Panc1 (cell line): ENCODE measurements around the gene CFAP57. TPM values are rescaled to one million over a fixed set of nuclear protein-coding genes. Genes with fewer than 3 reads are reported as not detected.

Experiments used
- ATAC-seq: fragments of 200-7000 bp; cut with Tn5 transposase; 2 replicates; pipeline ENCODE4 v1.9.1; 2020; ENCODE audit warnings: mild to moderate bottlenecking, moderate library complexity
- BruUV-seq: library from RNA; stranded (reverse); fragments of 400-500 nt; replicated peaks from 2 replicates; lab custom pipeline; 2021; lab: Mats Ljungman, UMichigan
- CTCF ChIA-PET: fragments of 300-600 bp; sonication (Branson Sonifier 250); formaldehyde crosslinking; loops from one replicate; lab custom pipeline; 2022; ENCODE audit warnings: antibody characterized with exemption; lab: Charles Lee
- POLR2A ChIA-PET: fragments of 300-600 bp; sonication (Branson Sonifier 250); formaldehyde crosslinking; loops from one replicate; lab custom pipeline; 2022; ENCODE audit warnings: antibody characterized with exemption; lab: Charles Lee
- DNase-seq: peaks from one replicate; pipeline ENCODE4 v3.0.0-alpha.2; 2010; ENCODE audit warnings: low read depth, low spot score
- H3K27ac ChIP-seq: 2 replicates; pipeline ENCODE4 v1.5.1; 2011; ENCODE audit warnings: mild to moderate bottlenecking, low read length, inconsistent platforms
- H3K27me3 ChIP-seq: fragments of 200-500 bp; sonication (Bioruptor generic); 2 replicates; pipeline ENCODE4 v1.6.0; 2014; ENCODE audit warnings: low read length, inconsistent platforms; ENCODE audit not compliant: control insufficient read depth, insufficient read depth
- H3K36me3 ChIP-seq: fragments of 200-500 bp; sonication (Bioruptor generic); 2 replicates; pipeline ENCODE4 v1.5.1; 2014; ENCODE audit warnings: inconsistent platforms, mild to moderate bottlenecking, low read length, moderate library complexity; ENCODE audit not compliant: control insufficient read depth, insufficient read depth
- H3K4me1 ChIP-seq: 2 replicates; pipeline ENCODE4 v1.5.1; 2011; ENCODE audit warnings: inconsistent platforms, mild to moderate bottlenecking, low read length, moderate library complexity; ENCODE audit not compliant: control insufficient read depth, insufficient read depth
- H3K4me3 ChIP-seq, 2 experiments: 2 replicates each; pipeline ENCODE4 v1.5.1; 2011 to 2012; ENCODE audit warnings: low read depth in 2 of 2, low read length in 2 of 2, mild to moderate bottlenecking in 2 of 2, inconsistent platforms in 1 of 2, moderate library complexity in 1 of 2
- H3K9me3 ChIP-seq: fragments of 200-500 bp; sonication (Bioruptor generic); 2 replicates; pipeline ENCODE4 v1.5.1; 2014; ENCODE audit warnings: low read depth, mild to moderate bottlenecking, inconsistent platforms, low read length, moderate library complexity; ENCODE audit not compliant: control insufficient read depth, insufficient read depth
- CTCF ChIP-seq: fragments of 450-650 bp; IDR thresholded peaks from 2 replicates; pipeline ENCODE4 v1.5.1; 2017; ENCODE audit warnings: mild to moderate bottlenecking
- POLR2AphosphoS5 ChIP-seq: IDR thresholded peaks from 2 replicates; pipeline ENCODE4 v1.6.1; 2012; ENCODE audit warnings: mild to moderate bottlenecking, low read depth, low read length, moderate library complexity
- REST ChIP-seq, 2 experiments: IDR thresholded peaks; 2 replicates each; pipeline ENCODE4 v1.6.1; 2011 to 2012; ENCODE audit warnings: low read depth in 2 of 2, control low read depth in 1 of 2, low read length in 1 of 2, mild to moderate bottlenecking in 1 of 2, moderate library complexity in 1 of 2; ENCODE audit not compliant: insufficient read depth in 1 of 2
- SIN3A ChIP-seq: IDR thresholded peaks from 2 replicates; pipeline ENCODE4 v1.6.1; 2012; ENCODE audit warnings: low read depth, mild to moderate bottlenecking, low read length, moderate library complexity, borderline replicate concordance; ENCODE audit not compliant: insufficient read depth
- TCF7L2 ChIP-seq: IDR thresholded peaks from 2 replicates; pipeline ENCODE4 v1.6.1; 2011; ENCODE audit warnings: mild to moderate bottlenecking, low read depth, low read length, inconsistent platforms
- in situ Hi-C: cut with HindIII; loops from 2 replicates; pipeline ENCODE4 v1.10.0; 2016; ENCODE audit warnings: low sequenced_read_pairs, low pct_unique_long_range_greater_than_20kb
- intact Hi-C: fragments of 100-400 bp; cut with micrococcal nuclease; formaldehyde crosslinking; loops from one replicate; pipeline ENCODE4 v1.10.0; 2022; ENCODE audit not compliant: unreplicated experiment
- total RNA-seq: library from RNA; stranded (reverse); gene quantifications from one replicate; pipeline ENCODE4 v1.2.1, GENCODE V29; 2021; ENCODE audit not compliant: unreplicated experiment

Gene CFAP57
- total RNA-seq, 1 experiment from 2014 or later: 0.69 TPM

GRCh38 chr1:43238991-43239469, 66.9 kb downstream of the CFAP57 start:
- no peak for DNase-seq
- CTCF ChIA-PET: interaction anchor here (0.5 kb wide), 1 partner anchor 961 kb away, joined by 4 read pairs; no protein-coding TSS in a partner anchor
- Histone ChIP-seq H3K27me3 (no peaks in the 10 kb centered on the region), H3K4me3 (no peak overlapping the region), H3K4me1 (no peaks in the 10 kb centered on the region), H3K36me3 (no peaks in the 10 kb centered on the region), H3K27ac (no peak overlapping the region), H3K9me3 (no peaks in the 10 kb centered on the region)
- no peak for ATAC-seq
- POLR2A ChIA-PET: no interaction called here
- intact Hi-C loops: loop anchor here (1.0 to 5.0 kb wide), 2 partner anchors 118 to 175 kb away; partner anchors contain the start of gene CDC20
- TF ChIP-seq POLR2AphosphoS5: no peak
- no peak for TF ChIP-seq TCF7L2
- TF ChIP-seq REST (IDR thresholded peaks at IDR 0.05; ENCODE audit: insufficient read depth in 1 of 2, low read depth in 2 of 2, low read length in 1 of 2): no peak
- no peak for TF ChIP-seq CTCF
- TF ChIP-seq SIN3A: no peak
- no TSS peak for BruUV-seq
- in situ Hi-C loops: no loop called here

- BruUV-seq: no TSS peak
- in situ Hi-C loops: no loop called here
- Histone ChIP-seq H3K36me3 (no peaks in the 10 kb centered on the region), H3K4me1 (no peaks in the 10 kb centered on the region), H3K27ac (no peak overlapping the region), H3K4me3 (no peak overlapping the region), H3K9me3 (no peaks in the 10 kb centered on the region), H3K27me3 (no peaks in the 10 kb centered on the region)
- ATAC-seq (no peak), DNase-seq (no peak)
- intact Hi-C loops: loop anchor here (5.0 kb wide), 1 partner anchor 118 kb away; the partner anchor contains the start of gene CDC20
- ChIA-PET CTCF (interaction anchor here (0.5 kb wide), 1 partner anchor 961 kb away, joined by 4 read pairs; no protein-coding TSS in a partner anchor), POLR2A (no interaction called here)
- TF ChIP-seq SIN3A (no peak), CTCF (no peak), REST (IDR thresholded peaks at IDR 0.05; ENCODE audit: insufficient read depth in 1 of 2, low read depth in 2 of 2, low read length in 1 of 2) (no peak), POLR2AphosphoS5 (no peak), TCF7L2 (no peak)
Measured at GRCh38 chr1:43239484-43239883, 67.4 kb downstream of the CFAP57 start.
